GM21515 (cell line): ENCODE data around the gene CELSR1.
"Not testable (repeated sequence)": the region's sequence is repeated elsewhere in the genome, so short reads cannot be mapped to it uniquely, and the experiment has no call there.

Source experiments
- ATAC-seq: cut with Tn5 transposase; IDR thresholded peaks from one replicate; pipeline ENCODE4 v1.9.1; 2021; ENCODE audit not compliant: unreplicated experiment

CELSR1 gene

DNA sequence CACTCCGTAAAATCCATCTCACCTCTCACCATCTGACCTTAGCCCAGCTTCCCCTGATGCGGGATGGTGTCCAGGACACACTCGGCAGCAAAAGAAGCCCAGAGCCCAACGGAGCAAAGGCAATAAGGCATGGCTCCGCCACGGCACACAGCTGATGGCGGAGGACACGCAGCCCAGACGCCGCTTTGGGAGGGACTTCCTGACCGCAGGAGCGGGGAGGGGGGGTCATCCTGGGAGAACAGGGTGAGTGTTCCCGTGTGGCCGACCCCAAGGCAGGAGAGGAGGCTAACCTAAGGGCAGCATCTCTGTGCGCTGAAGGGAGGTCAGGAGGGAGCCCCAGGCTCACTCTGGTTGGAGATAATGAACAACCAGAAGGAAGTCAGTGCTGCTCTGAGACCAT, 130.6 kb downstream of the CELSR1 start:
- no peak for ATAC-seq

DNA sequence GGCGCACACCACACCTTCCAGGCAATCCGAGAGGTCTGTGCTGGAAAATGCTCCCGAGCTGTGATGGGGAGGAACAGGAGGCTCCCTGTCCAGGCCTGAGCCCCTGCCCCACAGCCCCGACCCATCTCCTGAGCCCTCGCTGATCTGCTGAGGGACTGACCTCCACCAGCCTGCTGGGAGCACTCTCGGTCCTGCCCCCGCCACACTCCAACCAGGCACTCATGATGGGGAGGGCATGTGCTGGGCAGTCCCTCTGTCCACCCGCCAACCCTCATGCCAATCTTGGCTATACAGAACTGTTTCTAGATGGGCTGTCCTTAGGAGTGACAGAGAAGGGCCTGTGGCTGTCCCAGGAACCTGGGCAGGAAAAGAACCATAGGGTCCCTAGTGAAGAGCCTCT, 131.1 kb downstream of the CELSR1 start:
- ATAC-seq = no peak

DNA sequence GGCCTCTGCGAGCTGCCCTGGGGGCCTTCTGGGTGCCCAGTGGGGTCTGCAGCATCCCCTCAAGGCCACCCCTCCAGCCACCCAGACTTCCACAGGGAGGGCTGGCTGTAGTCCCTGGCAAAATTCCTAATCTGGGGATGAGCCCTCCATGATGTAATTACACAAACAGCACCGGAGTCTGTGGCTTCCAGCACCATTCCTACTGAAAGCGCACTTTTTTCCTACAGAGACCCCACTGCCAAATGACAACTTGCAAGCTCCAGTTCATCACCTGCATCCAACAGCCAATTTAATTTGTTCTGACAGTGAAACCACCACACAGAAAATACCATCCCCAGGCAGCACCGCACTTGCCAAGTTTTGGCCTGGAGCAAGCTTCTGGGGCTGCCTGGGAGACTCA, 131.5 kb downstream of the CELSR1 start:
- ATAC-seq = no peak

DNA sequence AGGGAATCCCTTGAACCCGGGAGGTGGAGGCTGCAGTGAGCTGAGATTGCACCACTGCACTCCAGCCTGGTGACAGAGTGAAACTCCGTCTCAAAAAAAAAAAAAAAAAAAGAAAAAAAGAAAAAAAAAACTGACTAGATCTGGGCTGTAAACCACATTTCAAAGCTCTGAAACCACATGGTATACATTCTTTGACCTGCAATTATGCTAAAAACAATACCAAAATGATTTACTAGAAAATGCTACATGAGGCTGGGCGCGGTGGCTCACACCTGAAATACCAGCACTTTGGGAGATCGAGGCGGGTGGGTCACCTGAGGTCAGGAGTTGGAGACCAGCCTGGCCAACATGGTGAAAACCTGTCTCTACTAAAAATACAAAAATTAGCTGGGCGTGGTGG, 133.5 kb downstream of the CELSR1 start:
- ATAC-seq = not testable (repeated sequence)

DNA sequence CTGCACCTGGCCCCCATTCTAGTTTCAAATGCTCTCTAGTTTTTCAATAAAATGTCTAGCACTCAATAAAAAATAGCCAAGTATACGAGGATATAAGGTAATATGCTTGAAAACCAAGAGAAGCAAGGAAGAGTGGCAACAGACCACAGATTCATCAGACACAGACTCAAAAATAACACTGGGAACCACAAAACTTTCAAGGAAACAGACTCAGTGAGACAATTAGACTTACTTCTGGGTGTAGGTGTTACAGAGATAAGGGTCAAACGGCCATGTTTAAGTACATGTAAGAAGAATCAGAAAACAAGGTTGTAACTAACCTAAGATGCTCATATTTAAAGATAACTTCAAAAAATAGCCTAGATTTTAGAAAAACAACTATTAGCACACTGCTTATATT, 134.9 kb downstream of the CELSR1 start:
- no peak for ATAC-seq

DNA sequence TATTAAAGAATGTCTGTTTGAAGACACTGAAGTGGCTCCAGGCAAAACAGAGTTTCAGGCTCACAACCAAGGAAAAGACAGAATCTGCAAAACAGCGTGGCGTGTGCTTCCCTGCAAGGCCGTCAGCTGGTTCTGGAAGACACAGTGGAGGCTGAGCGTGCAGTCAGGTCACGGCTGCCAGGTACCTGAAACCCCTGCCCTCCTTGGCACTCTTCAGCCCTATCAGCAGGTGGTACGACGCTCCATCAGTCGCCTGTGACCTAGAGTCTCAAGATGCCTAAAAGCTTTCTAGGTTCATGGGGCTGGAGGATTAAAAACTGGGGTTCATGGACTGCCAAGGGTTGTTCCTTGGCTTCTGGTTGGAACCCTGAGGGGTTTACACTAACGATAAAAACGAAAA, 136.1 kb downstream of the CELSR1 start:
- ATAC-seq = no peak

DNA sequence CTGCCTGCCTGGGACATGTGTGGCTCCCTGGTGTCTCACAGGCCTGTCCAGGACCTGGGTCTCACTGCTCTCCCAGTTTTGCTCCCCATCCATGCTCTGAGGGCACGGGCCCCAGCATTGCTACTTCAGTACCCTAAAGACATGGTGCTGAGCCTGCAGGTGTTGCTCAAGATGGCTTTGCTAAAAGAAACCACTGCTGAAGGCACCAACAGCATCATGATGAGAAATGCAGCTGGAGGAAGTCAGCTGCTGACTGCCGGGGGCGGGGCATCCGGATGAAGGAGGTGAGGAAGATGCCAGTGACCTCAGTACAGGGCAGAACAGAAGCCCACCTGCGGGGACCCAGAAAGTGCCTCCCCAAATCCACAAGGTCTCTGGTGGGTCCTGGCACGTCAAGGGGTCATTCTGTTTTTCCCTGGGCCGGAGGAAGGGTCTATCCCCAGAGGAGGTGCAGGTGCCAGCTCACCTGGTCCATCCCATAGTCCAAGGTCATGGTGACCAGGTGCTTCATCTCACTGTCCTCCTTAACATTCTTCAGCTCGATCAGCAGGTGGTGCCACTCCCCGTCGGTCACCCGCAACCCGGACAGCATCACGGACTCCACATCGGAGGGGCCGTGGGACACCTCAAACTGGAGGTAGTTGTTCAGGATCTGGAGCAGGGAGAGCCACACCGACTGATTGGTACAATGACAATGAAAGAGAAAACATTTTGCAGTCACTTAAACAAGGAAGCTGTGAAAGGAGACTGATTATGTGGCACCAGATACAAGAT, 138.0 kb downstream of the CELSR1 start:
- no peak for ATAC-seq

DNA sequence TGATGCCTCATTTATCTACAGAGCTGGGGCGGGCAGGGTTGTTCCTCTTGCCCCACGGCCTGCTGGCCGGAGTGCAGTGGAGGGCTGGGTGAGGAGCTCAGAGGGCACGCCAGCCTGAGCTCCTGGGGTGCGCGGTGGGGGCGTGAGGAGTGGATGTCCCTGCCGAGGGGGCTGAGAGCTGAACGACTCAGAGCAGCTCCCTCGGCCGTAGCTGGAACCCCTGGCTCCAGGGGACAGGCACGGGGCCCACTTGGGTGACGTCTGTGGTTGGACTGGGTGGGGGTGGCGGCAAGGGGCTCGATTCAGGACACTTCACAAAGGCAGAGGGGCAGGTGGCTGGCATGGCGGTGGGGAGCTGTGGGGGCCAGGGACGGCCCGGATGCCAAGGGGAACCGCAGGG, 139.5 kb downstream of the CELSR1 start:
- ATAC-seq = no peak

DNA sequence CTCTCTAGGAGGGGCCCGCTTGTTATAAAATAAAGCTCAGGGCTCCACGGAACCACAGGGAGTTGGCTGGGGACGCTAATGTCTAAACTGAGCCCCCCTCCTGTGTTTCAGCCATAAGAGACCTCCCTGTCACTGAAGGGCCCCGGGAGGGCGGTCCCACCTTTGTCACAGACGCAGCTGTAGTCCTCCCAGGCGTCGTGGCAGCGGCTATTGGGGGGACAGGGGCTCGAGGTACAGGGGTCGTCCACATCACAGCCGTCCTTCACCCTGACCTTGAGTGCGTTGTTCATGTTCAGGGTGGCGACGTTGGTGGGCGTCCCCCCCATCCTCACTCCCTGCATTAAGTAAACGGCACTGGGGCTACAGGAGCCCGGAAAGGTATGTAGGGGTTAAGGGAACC, 139.9 kb downstream of the CELSR1 start:
- no peak for ATAC-seq

DNA sequence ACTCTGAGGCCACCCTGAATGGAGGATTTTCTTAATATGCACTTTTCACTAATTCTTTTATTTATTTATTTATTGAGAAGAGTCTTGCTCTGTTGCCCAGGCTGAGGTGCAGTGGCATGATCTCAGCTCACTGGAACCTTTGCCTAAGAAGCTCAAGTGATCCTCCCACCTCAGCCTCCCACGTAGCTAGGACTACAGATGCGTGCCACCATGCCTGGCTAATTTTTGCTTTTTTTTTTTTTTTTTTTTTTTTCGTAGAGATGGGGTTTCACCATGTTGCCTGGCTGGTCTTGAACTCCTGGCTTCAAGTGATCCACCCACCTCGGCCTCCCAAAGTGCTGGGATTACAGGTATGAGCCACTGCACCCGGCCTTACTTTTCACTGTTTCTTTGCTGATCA, 140.4 kb downstream of the CELSR1 start:
- not testable (repeated sequence) for ATAC-seq

DNA sequence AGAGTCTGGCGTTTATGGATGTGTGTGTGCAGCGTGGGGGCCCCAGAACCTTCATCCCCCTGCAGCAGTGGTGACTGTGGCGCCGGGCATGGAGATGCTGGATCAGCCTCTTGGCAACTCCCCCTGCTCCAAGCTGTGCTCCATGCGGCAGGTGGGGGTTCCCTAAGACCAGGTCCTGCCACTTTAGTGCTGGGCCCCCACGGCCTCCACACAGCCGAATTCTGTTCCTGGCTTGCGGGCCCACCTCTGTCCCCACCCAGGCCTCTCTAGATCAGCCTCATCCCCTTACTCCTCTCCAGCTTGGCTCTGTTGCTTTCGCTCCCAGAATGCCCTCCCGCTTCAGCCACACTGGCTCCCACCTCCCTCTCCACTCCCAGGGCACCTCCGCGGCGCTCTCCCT, 142.3 kb downstream of the CELSR1 start:
- ATAC-seq = no peak

DNA sequence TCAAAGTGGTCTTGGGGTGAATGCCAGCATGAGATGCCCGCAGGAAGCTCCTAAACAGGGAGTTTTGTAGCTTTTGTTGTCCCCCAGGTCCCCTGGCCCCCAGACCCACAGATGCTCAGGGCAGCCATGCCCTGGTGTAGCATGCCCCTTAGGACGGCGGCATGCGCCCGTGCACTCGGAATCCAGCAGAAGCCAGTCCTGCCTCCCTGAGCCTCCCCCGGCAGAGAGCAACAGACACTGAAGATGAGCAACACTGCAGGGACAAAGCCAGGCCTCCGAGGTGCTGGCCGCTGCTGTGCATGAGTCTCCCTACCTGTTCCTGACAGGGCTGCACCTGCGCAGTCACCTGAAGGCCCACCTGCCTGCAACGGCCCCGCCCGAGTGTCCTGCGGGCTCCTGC, 142.8 kb downstream of the CELSR1 start:
- no peak for ATAC-seq

DNA sequence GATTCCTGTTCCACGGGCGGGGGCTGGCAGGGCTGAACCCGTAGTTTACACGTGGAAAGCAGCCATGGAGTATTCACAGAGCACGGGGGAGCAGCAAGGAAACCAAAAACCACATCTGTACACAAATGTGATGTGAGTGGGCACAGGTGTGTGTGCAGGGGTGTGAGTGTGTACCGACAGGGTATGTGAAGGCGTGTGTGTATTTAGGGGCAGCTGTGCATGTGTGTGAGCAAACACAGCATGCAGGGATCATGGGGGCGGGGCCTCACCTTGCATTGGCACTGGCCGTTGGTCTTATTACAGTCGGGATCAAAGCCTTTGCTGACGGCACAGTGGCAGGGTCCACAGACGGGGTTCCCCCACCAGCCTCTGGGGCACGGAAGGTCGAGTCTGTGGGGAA, 143.5 kb downstream of the CELSR1 start:
- ATAC-seq = no peak

DNA sequence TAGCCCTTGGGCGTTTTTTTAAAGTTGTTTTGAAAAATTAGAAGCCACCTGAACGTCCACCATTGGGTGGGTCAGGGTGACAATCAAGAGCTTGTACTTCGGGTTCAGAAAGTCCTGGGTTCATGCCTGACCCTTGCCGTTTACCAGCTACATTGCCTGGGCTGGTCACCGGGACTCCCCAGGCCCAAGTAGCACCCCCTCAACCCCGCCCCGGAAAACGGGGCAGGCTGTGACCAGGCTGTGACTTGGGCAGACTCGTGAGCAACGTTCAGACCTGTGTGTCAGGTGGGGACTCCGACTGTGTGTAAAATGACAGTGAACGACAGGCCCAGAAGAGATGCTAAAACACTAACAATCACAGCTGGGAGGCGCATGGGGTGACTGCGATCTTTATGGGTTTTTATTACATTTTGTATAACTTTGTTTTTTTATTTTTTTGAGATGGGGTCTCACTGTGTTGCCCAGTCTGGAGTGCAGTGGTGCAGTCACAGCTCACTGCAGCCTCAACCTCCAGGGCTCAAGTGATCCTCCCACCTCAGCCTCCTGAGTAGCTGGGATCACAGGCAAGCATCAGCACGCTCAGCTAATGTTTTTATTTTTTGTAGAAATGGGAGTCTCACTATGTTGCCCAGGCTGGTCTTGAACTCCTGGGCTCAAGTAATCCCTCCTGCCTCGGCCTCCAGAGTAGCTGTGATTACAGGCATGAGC, 145.1 kb downstream of the CELSR1 start:
- ATAC-seq = no peak

DNA sequence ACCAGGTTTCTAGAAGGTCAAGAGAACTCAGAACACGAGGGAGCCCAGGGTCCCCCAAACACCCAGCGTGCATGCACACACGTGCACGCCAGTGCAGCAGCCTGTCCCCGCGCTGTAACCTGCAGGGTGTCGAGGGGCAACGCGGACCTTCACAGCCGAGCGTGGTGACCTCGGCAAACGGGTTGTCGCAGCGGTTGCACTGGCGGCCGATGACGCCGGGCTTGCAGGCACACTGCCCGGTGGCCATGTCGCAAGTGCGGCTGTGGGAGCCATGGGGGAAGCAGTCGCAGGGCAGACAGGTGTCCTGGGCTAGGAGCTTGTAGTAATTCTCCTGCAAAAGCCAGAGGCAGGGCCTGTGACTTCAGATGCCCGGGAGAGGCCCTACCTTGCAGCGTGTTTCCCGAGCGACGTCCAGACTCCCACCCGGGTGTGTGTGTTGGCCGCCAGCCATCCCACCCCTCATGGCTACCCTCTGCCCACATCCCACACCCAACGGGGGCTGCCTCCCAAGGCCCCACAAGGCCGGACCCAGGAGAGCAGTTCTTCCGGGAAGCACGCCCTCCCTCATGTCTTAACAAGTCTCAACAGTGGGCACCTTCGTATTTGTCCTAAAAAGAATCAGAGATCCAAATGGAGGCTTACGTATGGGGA, 145.8 kb downstream of the CELSR1 start:
- ATAC-seq = no peak

DNA sequence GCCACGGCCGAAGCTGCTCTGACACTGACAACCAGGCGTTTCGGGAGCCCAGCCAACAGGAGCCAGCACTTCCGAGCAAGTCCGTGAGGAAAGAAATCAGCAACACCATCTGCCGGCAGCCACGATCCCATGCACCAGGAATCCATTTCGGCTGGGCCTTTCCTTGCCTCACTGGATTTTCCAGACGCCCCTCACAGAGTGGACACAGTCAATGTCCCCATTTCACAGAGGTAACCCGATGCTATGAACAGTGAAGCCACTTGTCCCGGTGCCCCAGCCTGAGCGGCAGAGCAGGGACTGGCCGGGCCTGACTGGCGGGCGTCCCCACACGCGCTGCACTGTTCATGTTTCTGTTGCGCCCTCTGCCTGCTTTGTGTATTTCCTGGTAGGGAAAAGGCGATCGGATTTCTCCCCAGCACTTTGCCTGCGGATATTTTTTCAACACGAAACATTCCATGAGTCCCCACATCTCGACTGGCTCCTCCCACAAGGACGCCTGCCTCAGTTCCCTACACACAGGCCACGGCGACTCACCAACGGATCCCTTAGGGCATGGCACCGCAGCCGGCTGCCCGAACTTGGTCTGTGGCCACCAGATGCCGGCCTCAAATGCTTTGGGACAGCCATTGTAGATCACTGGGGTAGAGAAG, 146.6 kb downstream of the CELSR1 start:
- no peak for ATAC-seq

DNA sequence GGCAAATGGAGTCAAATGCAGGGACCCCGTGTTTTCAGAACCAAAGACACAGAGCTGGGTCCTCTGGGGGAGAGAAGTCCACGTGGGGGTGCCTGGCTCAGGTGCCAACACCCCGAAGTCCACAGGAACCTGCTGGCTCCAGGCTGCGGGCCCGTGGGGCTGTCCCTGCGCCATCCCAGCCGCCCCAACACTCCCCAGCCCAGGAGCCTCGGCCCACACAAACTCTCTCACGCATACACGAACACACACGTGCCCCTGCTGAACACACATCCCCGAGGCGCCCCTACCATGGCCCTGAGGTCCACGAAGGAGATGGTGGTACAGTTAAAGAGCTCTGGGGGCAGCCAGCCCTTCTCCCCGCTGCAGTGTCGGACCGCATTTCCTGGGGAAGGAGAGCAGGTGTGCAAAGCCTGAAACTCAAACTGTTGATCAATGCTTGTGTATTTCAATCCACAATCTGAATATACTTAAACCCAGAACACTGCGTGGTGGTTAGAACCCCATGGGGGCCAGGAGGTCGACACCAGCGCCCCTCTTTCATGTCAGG, 147.2 kb downstream of the CELSR1 start:
- ATAC-seq = no peak

DNA sequence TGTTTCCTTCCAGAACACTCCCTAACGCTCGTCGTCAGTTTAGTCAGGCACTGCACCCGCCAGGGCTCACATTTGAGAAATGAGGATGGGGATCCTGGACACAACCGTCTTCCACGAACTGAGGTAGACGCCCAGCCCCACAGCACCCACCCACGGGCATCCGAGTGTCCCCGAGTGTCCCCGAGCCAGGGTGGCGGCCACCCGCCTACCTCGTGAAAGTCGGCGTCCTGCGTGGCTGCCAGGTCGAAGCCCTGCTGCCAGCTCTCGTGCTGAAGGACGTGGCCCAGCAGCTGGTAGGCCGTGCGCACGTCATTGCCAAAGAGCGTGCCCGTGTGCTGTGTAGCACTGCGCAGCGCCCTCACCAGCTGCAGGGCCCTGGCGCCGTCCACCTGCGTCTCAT, 148.3 kb downstream of the CELSR1 start:
- ATAC-seq = no peak

DNA sequence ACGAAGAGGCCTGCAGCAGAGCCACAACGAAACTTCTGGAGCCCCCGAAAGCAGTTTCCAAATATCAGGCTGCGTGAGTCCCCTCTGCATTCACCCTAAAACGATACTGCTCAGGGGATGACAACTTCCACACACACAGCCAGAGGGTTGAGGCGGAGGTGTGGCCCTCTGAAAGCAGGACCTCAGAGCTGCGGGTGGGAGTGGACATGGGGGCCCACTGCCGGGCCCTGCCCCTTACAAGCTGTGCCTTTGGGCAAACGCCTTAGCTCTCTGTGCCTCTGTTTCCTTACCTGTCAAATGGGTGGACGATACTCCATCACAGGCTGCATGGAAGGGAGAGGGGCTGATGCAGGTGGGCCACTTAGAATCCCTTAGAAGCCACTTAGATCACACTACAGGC, 148.8 kb downstream of the CELSR1 start:
- ATAC-seq = no peak

DNA sequence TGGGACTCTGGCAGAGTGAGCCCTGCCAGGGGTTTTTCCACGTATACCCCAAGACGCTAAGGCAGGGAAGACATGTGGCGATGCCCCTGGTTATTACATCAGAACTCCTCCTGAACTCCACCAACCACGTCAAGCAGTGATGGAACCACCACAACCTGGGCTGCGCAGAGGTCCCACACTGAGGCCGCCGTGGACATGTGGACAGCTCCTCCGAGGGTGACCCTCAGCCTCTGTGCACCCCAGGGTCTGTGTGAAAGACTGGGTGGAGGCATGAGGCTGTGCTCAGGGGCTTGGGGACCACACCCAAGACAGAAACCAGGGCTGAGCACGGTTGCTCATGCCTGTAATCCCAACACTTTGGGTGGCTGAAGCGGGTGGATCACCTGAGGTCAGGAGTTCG, 149.7 kb downstream of the CELSR1 start:
- ATAC-seq = no peak

DNA sequence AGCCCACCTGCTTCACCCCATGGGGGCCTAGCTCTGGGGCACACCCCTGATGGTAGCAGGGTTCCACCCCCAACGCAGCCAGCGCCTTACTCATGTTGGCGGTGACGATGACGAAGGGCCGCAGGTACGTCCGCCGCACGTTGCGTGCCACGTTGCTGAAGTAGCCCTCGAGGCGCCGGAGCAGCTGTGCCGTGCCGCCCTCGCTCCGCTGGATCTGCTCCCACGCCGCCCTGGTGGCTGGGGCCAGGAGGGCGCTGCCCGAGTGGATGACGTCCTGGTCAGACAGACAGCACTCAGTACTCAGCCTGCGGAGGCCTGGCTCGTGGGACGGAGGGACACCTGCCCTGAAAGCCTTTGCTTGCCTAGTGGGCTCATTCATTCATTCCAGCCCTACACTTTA, 151.1 kb downstream of the CELSR1 start:
- no peak for ATAC-seq
